Cardiac fibroblast (primary cell): ENCODE results near the gene PROZ.

Experiments used
- DNase-seq, 2 donors: peaks; one replicate each; pipeline versions ENCODE4 v3.0.0 to v3.0.0-alpha.2; 2010; ENCODE audit warnings: low read depth in 2 of 2
- H3K4me3 ChIP-seq, 2 donors: replicated peaks in 1 of 2; 1 replicate in 1 of 2; 2 replicates in 1 of 2; pipeline ENCODE4 v1.5.1; 2011; ENCODE audit warnings: low read depth in 2 of 2, low read length in 2 of 2, mild to moderate bottlenecking in 2 of 2, moderate library complexity in 1 of 2
- TF ChIP-seq, protein P1 (sequence below): IDR thresholded peaks from one replicate; pipeline ENCODE4 v1.5.1; 2011; ENCODE audit warnings: low read depth, mild to moderate bottlenecking, low read length, inconsistent platforms

PROZ gene

DNA sequence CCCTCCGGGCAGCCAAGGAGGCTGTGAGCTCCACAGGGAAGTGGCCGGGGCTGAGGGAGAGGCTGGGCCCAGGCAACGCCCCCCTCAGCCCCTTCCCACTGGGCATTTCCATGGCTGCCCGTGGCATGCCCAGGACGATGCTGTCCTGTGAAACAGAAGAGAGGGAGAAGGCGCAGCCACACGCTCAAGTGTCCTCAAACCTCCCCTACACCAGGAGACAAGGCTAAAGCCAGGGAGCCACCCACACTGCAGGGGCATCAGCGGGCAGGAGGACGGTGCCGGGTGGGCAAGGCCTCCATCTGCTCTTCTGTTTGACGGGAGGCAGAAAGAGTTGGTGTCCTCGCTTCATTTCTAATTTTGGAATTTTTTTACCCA is 14.2 kb upstream of the PROZ start:
- DNase-seq, result no peak
- H3K4me3 ChIP-seq, result no peak overlapping the region
- TF ChIP-seq, protein P1, sequence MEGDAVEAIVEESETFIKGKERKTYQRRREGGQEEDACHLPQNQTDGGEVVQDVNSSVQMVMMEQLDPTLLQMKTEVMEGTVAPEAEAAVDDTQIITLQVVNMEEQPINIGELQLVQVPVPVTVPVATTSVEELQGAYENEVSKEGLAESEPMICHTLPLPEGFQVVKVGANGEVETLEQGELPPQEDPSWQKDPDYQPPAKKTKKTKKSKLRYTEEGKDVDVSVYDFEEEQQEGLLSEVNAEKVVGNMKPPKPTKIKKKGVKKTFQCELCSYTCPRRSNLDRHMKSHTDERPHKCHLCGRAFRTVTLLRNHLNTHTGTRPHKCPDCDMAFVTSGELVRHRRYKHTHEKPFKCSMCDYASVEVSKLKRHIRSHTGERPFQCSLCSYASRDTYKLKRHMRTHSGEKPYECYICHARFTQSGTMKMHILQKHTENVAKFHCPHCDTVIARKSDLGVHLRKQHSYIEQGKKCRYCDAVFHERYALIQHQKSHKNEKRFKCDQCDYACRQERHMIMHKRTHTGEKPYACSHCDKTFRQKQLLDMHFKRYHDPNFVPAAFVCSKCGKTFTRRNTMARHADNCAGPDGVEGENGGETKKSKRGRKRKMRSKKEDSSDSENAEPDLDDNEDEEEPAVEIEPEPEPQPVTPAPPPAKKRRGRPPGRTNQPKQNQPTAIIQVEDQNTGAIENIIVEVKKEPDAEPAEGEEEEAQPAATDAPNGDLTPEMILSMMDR, result no peak

DNA sequence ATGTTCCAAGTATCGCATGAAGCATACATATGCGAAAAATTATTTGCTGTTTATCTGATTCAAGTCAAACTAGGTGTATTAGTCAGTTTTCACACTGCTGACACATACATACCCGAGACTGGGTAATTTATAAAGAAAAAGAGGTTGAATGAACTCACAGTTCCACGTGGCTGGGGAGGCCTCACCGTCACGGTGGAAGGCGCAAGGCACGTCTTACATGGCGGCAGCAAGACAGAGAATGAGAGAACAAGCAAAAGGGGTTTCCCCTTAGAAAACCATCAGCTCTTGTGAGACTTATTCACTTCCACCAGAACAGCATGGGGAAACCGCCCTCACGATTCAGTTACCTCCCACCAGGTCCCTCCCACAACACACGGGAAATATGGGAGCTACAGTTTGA is 13.0 kb upstream of the PROZ start:
- H3K4me3 ChIP-seq, result no peak overlapping the region
- no peak for DNase-seq
- TF ChIP-seq, protein P1, result no peak

DNA sequence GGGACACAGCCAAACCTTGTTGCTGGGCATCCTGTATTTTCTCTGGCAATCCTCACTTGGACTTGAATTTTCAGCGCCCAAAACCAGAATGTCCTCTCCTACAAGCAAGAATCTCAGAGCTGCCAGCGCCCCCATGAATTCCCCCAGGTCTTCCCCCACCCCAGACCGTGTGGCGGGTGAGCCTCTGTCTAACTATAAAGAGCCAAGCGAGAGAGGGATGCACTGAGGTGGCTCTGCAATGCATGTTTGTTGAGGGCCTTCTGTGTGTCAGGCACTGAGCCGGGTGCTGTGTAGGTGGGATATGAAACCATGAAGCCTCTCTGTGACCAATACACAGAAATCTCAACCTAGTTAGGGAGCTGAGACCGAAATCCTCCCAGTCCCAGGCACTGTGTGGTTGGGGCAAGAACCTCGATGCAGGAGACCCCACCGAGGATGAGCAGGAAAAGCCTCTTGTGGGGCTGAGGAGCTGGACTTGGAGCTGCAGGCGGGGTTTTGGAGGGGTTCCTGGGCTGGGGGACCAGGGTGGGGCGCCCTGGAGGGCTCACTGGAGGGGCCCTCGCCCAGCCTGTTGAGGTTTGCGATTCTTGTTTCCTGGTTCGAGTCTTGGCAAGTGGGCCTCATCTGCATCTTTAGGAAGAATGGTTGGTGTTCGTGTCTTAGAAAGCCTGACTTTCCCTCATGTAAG is 12.4 kb upstream of the PROZ start:
- no peak overlapping the region for H3K4me3 ChIP-seq
- DNase-seq, result no peak
- TF ChIP-seq, protein P1, result no peak

DNA sequence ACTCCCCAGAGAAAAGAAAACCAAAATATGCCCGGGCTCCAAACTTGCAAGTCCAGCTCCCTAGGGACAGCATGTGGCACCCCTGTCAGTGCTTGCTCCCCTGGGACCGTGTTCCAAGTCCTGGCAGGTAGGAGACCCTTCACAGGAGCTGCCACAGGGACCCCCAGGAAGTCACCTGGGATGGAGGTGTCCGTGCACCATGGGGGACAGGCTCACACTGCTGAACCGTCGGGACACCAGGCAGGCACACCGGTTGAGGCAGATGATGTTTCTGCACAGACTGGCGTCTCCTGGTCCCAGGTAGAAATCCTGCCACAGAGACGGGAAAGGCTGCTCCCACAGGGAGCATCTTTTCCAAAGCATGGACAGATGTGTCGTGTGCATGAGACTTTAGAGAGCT is 11.7 kb upstream of the PROZ start:
- H3K4me3 ChIP-seq, result no peak overlapping the region
- TF ChIP-seq, protein P1, result no peak
- DNase-seq, result no peak

DNA sequence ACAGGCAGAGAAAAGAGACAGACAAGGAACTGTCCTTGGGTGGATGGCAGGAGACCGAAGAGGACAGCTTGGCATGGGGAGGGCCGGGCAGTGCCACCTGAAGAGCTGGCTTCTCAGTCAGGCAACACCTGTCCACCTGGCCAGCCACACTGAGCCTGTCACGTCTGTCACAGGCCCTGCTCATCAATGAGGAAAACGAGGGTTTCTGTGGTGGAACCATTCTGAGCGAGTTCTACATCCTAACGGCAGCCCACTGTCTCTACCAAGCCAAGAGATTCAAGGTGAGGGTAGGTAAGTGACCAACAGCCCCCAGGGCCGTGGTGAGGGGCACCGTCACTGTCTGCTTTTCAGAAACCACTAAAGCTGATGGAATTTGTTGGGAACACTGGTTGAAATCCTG is 11.2 kb upstream of the PROZ start:
- TF ChIP-seq, protein P1, result no peak
- no peak overlapping the region for H3K4me3 ChIP-seq
- no peak for DNase-seq

DNA sequence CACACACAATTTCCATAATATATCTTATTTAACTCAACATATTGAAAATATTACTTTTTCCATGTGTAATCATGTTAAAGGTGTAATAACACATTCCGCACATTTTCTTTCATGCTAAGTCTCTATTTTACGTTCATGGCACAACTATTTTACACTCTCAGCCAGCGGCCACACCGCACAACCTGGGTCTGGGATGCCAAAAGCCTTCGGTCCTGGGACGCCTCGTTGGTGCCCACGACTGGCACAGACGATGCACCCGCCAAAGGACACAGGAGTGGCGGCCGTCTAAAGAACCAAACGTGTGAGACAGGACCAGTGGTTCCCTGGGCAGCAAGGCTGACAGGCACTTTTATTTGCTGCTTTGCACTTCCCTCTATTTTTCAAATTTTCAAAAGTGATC is 10.0 kb upstream of the PROZ start:
- TF ChIP-seq, protein P1, result no peak
- no peak for DNase-seq
- H3K4me3 ChIP-seq, result no peak overlapping the region

DNA sequence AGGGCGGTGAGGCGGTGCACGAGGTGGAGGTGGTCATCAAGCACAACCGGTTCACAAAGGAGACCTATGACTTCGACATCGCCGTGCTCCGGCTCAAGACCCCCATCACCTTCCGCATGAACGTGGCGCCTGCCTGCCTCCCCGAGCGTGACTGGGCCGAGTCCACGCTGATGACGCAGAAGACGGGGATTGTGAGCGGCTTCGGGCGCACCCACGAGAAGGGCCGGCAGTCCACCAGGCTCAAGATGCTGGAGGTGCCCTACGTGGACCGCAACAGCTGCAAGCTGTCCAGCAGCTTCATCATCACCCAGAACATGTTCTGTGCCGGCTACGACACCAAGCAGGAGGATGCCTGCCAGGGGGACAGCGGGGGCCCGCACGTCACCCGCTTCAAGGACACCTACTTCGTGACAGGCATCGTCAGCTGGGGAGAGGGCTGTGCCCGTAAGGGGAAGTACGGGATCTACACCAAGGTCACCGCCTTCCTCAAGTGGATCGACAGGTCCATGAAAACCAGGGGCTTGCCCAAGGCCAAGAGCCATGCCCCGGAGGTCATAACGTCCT is 9.4 kb upstream of the PROZ start:
- TF ChIP-seq, protein P1, result no peak
- H3K4me3 ChIP-seq, result no peak overlapping the region
- no peak for DNase-seq
